EL (cell line): ENCODE results near the gene WDR26.
"Not testable (repeated sequence)": the region's sequence is repeated elsewhere in the genome, so short reads cannot be mapped to it uniquely, and the experiment has no call there.

Experiments
- DNase-seq: peaks from one replicate; pipeline ENCODE4 v3.0.0-alpha.2; 2016

WDR26 gene

DNA sequence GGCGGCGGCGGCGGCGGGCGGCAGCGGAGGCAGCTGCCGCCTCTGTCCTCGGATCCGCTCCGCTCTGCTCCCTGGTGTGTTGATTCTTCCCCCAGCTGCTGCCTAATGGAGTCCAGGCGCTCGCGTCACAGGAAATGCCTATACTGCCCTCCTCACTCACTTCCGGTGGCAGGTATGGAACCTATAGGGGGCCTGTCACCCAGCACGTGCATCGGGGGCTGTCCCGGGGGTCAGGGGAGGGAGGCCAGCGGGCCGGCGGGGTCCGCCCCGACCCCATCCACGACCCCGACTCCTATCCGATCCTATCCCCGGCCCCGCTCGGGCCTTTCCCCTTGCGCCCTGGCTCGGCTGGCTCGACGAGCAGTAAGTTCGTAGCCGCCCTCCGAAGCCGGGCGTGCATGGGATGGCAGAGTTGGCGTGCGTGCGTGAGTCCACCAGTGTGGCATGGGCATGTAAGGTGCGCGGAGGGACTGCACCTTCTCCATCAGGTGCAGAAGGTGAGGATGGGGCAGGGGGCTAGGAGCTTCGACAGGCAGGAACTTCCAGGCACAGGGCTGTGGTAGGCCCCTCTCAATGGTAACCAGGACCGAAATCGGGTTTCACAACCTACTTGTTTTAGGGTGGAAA, at the start of gene WDR26:
WDR26 (minus strand) TSS at position 107 of the 627 bp plus-strand sequence.
- peak; percentile 86 for DNase-seq

DNA sequence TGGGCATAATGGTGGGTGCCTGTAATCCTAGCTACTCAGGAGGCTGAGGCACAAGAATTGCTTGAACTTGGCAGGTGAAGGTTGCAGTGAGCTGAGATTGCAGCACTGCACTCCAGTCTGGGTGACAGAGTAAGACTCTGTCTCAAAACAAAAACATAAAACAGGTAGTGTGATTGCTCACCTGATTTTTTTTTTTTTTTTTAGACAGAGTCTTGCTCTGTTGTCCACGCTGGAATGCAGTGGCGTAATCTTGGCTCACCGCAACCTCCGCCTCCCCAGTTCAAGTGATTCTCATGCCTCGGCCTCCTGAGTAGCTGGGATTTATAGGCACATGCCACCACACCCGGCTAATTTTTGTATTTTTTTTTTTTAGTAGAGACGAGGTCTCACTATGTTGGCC, 48.6 kb upstream of the WDR26 start:
- not testable (repeated sequence) for DNase-seq

DNA sequence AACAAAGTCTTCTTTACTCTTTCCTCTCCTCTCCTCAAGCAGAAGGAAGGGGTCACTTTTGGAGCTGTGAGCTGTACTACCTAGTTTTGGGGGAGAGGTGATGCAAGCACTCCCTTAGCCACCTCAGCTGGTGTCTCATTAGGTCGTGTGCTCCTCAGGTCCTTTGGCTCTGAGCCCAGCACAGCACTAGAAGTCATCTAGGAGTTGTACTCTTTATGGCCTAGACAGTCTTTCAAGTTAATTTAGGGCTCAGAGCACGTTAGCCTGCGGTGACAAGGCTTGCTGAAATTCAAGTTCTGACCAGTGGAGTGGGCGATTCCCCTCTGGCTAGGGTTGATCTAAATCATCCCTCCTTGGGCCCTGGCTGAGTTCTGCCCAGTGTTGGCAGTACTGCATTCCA, 48.0 kb upstream of the WDR26 start:
- no peak for DNase-seq

DNA sequence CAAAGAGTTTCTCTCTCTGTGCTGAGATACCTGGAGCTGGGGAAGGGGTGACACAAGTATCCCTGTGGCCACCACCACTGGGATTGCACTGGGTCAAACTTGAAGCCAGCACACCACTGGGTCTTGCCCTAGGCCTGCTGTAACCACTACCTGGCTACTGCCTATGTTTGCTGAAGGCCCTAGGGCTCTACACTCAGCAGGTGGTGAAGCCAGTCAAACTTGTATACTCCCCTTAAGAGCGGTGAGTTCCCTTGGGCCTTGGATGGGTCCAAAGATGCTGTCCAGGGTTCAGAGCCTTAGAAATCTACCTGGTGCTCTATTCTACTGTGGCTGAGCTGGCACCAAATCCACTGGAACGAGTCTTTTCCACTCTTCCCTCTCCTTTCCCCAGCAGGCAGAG, 47.0 kb upstream of the WDR26 start:
- DNase-seq, result no peak

DNA sequence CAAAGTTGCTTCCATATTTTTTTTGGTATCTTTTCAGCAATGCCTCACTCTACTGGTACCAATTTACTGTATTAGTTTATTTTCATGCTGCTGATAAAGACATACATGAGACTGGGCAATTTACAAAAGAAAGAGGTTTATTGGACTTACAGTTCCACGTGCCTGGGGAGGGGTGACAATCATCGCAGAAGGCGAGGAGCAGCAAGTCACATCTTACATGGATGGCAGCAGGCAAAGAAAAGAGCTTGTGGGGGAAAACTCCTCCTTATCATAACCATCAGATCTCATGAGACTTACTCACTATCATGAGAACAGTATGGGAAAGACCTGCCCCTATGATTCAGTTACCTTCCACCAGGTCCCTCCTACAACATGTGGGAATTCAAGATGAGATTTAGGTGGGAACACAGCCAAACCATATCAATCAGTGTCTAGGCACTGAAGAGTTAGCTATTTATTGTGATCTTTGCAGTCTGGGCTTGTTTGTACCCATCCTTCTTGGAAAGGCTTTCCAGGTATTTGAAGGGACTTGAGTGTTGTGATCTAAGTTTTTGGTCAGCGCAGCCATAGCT, 46.4 kb upstream of the WDR26 start:
- DNase-seq, result not testable (repeated sequence)

DNA sequence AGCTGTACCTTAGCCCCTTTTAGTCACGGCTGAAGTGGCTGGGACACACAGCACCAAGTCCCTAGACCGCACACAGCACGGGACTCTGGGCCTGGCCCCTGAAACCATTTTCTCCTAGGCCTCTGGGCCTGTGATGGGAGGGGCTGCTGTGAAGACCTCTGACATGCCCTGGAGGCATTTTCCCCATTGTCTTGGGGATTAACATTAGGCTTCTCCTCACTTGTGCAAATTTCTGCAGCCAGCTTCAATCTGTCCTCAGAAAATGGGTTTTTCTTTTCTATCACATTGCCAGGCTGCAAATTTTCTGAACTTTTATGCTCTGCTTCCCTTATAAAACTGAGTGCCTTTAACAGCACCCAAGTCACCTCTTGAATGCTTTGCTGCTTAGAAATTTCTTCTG, 45.6 kb upstream of the WDR26 start:
- not testable (repeated sequence) for DNase-seq

DNA sequence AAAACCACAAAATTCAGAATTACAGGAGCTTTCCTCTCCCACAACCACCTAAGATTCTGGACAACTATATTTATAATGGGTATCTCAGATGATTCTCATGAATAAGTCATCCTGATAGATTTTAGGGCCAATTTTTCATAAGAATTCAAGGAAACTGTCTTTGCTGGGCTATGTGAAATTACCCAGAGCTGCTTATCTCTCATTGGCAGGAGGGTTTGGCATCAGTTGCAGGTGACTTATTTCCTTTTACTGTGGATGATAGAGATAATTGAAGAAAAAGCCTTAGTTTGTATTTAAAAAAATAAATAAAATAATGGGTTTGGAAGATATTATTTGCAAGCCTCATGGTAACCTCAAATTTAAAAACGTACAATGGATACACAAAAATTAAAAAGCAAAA, 38.2 kb upstream of the WDR26 start:
- no peak for DNase-seq

DNA sequence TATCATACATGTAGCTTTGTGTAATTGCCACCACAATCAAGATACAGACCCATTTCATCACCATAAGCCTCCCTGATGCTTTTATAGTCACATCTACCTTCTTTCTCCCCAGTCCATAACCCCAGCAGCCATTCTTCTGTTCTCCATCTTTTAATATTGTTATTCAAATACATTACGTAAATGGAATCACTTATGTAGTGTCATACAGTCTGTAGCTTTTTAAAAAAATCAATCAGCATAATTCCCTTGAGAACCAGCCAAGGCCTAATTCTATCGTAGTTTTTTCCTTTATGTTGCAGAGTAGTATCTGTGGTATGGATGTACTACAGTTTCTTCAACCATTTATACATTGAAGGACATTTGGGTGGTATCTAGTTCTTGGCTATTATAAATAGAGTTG, 31.6 kb upstream of the WDR26 start:
- DNase-seq, result no peak

DNA sequence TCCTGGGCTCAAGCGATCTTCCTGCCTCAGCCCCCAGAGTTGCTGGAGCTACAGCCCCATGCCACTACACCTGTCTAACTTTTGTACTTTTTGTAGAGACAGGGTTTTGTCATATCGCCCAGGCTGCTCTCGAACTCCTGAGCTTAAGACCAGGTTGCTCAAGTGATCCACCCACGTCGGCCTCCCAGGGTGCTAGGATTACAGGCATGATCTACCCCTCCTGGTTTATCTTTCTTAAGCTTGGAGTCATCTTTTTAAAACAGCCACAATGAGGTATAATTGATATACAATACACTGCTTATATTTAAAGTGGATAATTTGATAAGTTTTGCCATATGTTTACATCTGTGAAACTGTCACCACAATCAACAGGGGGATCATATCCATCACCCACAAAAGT, 25.4 kb upstream of the WDR26 start:
- DNase-seq, result no peak

DNA sequence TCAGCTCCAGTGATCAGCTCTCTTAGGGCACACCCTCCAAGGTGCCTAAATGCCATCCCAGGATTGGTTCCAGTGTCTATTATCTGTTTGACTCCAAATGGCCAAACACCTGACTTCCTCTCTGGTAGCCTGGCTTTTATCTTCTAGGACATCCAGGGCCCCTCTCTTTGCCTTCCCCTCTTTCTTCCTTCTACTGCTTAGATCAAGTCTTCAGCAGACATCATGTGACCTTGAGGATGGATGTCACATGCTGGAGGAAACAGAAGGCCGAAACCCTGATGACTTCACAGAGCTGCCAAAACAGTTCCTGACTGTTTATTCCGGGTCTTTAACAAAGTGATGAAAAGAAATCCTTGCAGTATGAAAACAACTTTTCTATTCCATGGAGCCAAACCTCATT, 24.4 kb upstream of the WDR26 start:
- no peak for DNase-seq

DNA sequence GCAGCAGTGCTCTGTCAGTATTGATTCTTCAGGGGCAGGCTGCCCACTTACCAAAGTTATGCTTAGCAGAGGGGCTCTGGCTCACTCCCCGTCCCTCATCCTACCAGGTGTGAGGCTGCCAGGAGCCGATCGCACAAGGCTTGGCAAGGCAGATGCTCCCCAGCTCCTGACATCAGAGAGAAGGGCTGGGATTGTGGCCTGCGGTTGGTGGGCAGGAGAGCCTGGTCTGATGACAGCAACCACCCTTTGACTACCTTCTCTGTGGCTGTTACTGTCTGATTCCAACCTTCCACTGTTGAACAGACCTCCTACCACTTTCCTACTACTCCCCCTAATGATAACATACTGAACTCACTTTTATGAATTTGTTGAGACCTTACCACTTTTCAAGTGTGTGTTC, 23.7 kb upstream of the WDR26 start:
- DNase-seq, result no peak

DNA sequence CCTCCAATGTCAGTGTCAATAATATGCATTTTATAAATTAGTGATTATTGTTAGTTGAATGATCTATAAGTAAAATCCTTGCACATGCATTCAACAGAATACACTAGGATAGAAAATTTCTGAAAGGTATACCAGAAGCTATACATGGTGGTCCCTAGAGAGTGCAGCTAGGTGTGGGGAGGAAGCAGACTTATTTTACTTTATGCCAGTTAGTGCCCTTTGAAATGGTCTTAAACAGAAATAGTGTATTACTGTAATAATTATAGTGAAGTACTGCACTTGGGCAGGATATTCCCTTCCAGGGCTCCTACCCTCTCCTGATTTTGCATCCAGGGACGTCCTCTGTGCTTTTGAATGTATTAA, 23.2 kb upstream of the WDR26 start:
- DNase-seq, result no peak

DNA sequence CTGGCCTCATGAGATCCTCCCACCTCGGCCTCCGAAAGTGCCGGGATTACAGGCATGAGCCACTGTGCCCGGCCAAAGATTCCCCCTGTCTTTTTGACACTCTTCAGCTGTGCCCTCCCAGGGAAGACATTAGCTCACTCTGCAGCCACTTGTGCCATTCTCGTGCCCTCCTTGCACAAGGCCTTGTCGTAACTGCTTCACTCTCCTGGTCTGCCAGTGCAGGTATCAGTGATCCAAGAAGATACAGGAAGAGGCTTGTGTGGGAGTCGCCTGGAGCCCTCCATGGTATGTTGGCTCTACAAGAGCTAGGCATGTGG, 22.0 kb upstream of the WDR26 start:
- no peak for DNase-seq

DNA sequence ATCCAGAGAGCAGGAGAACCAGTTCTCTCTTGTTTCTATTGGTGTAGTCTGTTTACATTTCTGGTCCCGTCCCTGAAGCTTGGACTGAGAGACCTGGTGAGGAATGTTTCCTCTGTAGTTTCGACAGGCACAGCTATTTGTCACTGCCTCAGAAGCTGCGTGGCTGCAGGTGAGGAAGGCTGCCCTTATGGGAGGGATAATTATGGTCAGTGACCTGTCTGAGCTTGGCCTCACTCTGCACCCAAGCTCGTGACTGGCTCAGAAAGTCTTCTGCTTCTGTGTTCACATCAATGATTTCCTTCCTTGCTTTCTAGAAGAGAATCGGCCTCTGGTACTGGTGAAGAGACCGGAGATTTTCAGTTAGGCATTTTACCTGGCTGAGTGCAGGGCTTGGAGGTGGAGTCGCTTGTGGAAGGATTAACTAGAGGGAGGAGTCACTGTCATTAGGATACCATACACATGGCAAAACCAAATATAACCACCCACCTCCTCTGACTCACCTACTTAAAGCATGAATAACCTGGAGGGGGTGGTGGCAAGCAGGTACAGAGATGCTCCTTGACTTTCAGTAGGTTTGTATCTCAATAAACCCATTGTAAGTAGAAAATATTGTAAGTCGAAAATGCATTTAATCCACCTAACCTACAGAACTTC, 19.9 kb upstream of the WDR26 start:
- no peak for DNase-seq

DNA sequence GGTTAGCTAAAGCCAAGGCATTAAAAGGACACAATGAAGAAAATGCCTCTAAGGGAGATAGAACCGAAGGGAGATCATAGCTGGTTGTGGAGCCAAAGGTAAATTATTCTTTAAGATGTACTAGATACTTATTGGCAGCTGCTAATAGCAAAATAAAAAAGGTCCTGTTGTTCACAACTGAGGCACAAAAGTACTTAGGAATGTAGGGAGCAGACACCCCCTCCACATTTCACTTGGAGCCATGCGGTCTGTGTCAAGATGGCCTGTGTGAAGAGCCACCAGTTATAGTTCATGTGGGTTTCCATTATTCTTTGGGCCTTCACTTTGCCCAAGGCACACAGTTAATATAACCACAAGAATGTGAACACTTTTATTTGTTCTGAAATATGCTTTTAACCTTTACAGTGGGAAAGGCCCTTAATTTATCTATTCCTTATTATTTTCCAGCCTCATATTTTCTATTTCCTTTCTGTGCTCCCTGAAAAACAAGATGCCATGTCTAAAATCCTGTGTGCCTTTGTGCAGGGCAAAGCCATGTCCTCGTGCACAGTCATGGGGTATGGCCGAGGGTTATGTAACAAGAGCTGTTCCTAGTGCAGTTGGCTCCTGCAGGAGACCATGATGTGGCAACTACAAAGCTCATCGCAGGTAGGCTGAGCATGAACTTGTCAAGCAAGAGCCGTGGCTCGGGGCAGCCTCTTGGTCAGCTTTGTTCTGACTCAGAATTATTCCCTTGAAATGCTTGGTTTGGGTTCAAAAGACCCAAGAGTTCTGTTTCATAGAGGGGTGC, 16.2 kb upstream of the WDR26 start:
- no peak for DNase-seq

DNA sequence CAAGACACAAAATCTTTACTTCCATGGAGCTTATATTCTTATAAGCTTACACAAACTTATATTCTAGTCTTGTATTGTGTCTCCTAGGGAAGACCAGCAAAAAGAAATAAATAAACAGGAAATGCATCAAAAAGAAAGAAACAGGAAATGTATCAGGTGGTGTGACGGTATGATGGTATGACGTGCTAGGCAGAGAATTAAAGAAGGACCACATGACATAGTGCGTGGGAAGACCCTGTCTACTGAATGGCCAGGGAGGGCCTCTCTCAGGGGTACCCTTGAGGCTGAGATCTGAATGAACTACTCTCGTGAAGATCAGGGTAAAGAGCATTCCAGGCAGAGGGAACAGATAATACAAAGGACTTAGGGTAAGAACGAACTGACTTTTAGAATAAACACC, 15.6 kb upstream of the WDR26 start:
- no peak for DNase-seq

DNA sequence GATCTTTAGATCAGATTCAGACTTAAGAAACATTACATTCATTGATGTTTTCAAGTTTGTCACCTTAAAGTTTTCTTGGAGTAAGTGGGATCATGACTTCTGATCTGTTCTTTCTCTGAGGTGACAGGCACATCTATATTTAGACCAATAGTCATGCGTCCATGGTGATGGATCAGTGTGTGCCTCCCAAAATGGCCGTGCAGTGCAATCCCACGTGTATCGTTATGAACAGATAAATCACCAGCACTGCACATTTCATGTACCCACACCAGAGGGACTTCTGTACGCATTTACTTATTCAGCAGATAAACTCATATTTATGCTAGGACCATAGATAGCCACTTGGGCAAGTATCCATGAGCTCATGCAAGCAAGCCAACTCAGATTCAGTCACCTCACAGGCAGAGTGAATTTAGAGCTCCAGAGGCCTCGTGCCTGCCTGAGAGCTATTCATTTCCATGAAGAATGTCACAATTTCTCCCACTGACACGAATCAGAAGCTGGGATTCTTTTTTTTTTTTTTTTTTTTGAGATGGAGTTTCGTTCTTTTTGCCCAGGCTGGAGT, 13.9 kb upstream of the WDR26 start:
- no peak for DNase-seq

DNA sequence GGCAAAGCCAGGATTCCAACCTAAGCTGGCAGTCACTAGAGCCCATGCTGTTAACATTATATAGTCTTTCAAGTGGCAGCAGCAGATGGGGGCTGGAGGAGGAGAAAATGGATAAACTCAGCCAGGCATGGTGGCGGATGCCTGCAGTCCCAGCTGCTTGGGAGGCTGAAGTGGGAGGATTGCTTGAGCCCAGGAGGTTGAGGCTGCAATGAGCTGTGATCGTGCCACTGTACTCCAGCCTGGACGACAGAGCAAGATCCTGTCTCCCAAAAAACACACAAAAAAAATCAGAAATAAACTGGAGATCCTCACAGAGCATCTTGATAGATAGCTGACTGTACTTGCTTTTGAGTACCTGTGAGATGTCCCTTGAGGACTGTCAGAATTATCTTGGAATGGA, 13.4 kb upstream of the WDR26 start:
- no peak for DNase-seq

DNA sequence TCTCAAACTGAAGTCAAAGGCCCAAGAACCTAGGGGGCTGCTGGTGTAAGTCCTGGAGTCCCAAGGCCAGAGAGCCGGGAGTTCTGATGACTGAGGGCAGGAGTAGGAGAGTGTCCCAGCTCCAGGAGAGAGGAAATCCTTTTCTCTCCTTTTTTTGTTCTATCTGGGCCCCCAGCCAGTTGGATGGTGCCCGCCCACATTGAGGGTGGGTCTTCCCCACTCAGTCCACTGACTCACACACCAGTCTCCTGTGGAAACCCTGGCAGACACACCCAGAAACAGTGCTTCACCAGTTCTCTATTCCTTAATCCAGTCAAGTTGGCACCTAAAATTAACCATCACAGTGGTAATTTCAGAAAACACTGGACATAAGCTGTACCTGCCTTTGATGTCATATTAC, 12.7 kb upstream of the WDR26 start:
- DNase-seq, result peak; percentile 65

DNA sequence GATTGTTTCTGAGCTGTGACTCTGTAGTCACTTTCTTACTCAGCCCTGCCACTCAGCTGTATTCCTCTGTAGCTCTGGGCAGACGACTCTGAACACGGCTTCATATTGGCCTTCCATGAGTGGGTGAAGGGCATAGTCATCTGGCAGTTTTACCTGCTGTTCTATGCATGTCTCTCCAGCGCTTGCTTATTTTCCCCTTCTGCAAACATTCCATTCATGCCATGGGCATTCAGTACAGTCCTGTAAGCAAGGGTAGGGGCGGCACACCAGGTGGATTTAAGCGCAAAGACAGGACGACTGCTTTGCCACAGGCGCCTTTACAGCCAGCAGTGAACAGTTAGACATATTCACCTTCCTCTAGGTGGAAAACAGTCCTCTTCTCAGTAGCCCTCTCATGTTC, 4.4 kb upstream of the WDR26 start:
- no peak for DNase-seq

DNA sequence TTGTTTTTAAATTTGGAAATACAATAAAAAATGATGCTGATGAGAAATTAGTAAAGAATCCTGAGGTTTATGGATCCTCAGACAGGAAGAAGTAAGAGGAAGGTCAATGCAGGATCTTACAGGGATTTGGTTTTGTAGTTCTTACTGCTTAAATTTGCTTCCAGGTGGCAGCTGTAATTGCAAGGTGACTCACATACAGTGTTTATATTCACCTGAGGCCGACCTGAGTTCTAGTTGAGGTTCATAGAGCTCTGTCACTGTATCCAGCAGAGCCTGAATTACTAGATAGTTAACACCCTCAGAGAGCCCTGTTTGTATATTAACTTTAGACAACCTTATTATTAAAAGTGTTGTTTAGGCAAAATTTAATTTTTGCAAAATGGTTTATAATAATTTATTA, 1.4 kb upstream of the WDR26 start:
- DNase-seq, result no peak

DNA sequence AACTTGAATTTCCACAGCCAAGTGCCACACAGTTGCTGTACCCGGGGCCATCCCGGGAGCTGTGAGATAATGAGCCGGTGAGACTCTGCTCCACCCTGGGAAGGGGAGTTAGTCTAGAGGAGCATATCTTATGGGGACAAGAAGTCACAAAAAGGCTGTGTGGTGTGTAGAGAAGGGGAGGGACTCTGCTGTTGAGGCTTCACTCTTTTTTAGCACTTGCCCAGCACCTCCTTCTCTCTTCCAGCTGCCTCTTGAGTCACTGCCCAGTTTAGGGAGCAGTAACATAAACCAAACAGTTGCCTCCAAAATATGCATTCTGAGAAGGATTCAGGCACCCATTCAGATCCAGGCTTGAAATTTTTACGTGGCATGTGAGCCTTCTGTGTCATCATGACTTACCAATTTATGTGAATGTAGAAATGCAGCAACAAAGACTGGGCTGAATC, 744 bp upstream of the WDR26 start:
- peak; percentile 80 for DNase-seq
